T47D (cell line): ENCODE results near the gene ZSWIM3.

Source experiments
- DNase-seq, 2 experiments: peaks; one replicate each; pipeline versions ENCODE4 v3.0.0 to v3.0.0-alpha.2; 2011 to 2012; ENCODE audit warnings: low read depth in 1 of 2, low spot score in 1 of 2
- JUND ChIP-seq: IDR thresholded peaks from 2 replicates; pipeline ENCODE4 v1.6.1; 2012; ENCODE audit warnings: low read depth
- in situ Hi-C: cut with HindIII; loops from 2 replicates; pipeline ENCODE4 v1.10.0; 2016; ENCODE audit warnings: low sequenced_read_pairs, low pct_unique_long_range_greater_than_20kb

ZSWIM3 gene

GRCh38 chr20:45918779-45919537 is 61.5 kb downstream of the ZSWIM3 start:
- in situ Hi-C loops, result no loop called here
- no peak for TF ChIP-seq JUND

GRCh38 chr20:45919542-45920399 is 62.4 kb downstream of the ZSWIM3 start:
- in situ Hi-C loops, result no loop called here
- TF ChIP-seq JUND, result no peak
- peak in 1 of 2 experiments; percentile 62 for DNase-seq

More at GRCh38 chr20:45918779-45919537, 61.5 kb downstream of the ZSWIM3 start:
- DNase-seq, result no peak

- no peak for DNase-seq
- in situ Hi-C loops, result no loop called here
Observed at GRCh38 chr20:45920462-45921336, 63.3 kb downstream of the ZSWIM3 start.

GRCh38 chr20:45921337-45922189 is 64.1 kb downstream of the ZSWIM3 start:
- no peak for TF ChIP-seq JUND
- DNase-seq, result no peak
- in situ Hi-C loops, result no loop called here

More at GRCh38 chr20:45920462-45921336, 63.3 kb downstream of the ZSWIM3 start:
- TF ChIP-seq JUND, result no peak

- TF ChIP-seq JUND, result no peak
- in situ Hi-C loops, result no loop called here
- no peak for DNase-seq
Observed at GRCh38 chr20:45924391-45925261, 67.2 kb downstream of the ZSWIM3 start.

- in situ Hi-C loops, result no loop called here
- DNase-seq, result no peak
- TF ChIP-seq JUND, result no peak
Observed at GRCh38 chr20:45925821-45926506, 68.5 kb downstream of the ZSWIM3 start.

- in situ Hi-C loops, result no loop called here
- no peak for TF ChIP-seq JUND
- DNase-seq, result no peak
Observed at GRCh38 chr20:45926731-45927070, 69.3 kb downstream of the ZSWIM3 start.

GRCh38 chr20:45927071-45927878 is 69.9 kb downstream of the ZSWIM3 start:
- TF ChIP-seq JUND, result no peak
- peak in 1 of 2 experiments; percentile 39 for DNase-seq
- in situ Hi-C loops, result no loop called here
